GM19023 (cell line): Measurements from ENCODE around the gene OR52E2.

ENCODE experiments used
- ATAC-seq: cut with Tn5 transposase; IDR thresholded peaks from one replicate; pipeline ENCODE4 v1.9.1; 2021; ENCODE audit warnings: mild to moderate bottlenecking, moderate library complexity; ENCODE audit not compliant: unreplicated experiment

The OR52E2 gene

DNA sequence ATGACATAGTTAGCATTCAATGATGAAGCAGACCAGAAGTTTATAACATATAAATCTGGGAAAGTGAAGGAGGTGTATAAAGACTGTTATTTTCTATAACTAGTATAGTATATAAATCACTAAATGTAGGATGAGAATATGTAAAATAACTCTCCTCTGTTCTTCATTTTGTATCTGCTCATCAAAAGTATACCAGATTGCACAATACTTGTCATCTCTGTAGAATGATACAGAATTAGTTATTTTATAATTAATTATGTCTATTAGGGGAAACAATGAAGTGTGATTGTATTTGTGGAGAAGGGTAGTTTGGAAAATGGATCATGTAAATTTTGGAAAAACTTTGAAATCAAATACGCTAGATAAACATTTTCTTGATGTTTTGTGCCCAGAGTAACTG is 46.4 kb downstream of the OR52E2 start:
- ATAC-seq: no peak

DNA sequence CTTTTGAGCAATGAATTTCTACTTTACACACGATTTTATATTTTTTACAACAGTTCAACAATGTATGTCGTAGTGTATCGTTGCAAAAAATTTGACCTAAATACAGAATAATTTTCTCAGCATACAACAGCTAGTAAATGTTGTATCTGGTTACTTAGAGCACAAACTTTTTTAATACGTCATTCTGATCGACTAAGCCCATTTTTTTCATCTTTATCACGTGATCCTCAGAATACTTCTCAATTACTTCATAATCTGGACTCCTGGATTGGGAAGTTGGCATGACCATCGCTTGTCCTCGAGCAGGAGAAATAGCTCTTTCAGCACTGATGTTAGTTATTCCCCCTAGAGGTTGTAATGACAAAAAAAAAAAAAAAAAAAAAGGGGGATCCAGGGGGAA is 48.2 kb downstream of the OR52E2 start:
- ATAC-seq: no peak
